ENCODE measurements around the gene FNTB. TPM values are rescaled to one million over a fixed set of nuclear protein-coding genes. Genes with fewer than 3 reads are reported as not detected.

Gene FNTB
- total RNA-seq, 4 donors from 2014 or later, result 8.3 to 14.5 (median 11.5) TPM

- no peak for TF ChIP-seq CTCF (IDR thresholded peaks at IDR 0.05; ENCODE audit: low read depth)
Measured at GRCh38 chr14:64963611-64964010, 23.1 kb upstream of the FNTB start.

DNA sequence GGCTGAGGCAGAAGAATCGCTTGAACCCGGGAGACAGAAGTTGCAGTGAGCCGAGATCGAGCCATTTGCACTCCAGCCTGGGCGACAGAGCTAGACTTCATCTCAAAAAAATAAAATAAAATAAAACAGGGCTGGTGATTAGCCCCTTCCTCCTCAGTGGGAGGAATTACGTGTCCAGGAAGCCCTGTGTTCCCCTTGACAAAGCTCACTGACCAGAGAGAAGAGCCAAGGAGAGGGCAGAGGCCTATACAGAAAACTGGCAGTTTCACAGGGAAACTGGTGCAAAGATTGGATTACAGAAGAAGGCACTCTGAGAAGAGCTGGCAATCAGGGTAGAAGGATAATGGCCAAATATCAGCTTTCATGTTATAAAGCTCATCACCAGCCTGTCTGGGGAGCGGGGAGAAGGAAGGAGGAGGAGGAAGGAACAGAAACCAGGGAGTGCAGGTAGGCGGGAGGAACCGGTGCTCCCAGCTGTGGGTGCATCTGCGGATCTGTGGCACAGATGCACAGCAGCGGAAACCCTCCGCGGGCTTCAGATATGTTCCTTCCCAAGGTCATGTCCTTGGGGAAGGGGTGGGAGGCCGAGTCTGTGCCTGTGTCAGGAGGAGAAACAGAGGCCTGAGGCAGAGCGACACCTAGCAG, 21.2 kb upstream of the FNTB start:
- TF ChIP-seq CTCF (IDR thresholded peaks at IDR 0.05; ENCODE audit: low read depth), result no peak

GRCh38 chr14:64966976-64967375, 19.7 kb upstream of the FNTB start:
- TF ChIP-seq CTCF (IDR thresholded peaks at IDR 0.05; ENCODE audit: low read depth), result no peak

GRCh38 chr14:64968167-64968566, 18.5 kb upstream of the FNTB start:
- no peak for TF ChIP-seq CTCF (IDR thresholded peaks at IDR 0.05; ENCODE audit: low read depth)

- no peak for TF ChIP-seq CTCF (IDR thresholded peaks at IDR 0.05; ENCODE audit: low read depth)
Measured at GRCh38 chr14:64968651-64969050, 18.0 kb upstream of the FNTB start.

GRCh38 chr14:64970041-64970440, 16.7 kb upstream of the FNTB start:
- no peak for TF ChIP-seq CTCF (IDR thresholded peaks at IDR 0.05; ENCODE audit: low read depth)

DNA sequence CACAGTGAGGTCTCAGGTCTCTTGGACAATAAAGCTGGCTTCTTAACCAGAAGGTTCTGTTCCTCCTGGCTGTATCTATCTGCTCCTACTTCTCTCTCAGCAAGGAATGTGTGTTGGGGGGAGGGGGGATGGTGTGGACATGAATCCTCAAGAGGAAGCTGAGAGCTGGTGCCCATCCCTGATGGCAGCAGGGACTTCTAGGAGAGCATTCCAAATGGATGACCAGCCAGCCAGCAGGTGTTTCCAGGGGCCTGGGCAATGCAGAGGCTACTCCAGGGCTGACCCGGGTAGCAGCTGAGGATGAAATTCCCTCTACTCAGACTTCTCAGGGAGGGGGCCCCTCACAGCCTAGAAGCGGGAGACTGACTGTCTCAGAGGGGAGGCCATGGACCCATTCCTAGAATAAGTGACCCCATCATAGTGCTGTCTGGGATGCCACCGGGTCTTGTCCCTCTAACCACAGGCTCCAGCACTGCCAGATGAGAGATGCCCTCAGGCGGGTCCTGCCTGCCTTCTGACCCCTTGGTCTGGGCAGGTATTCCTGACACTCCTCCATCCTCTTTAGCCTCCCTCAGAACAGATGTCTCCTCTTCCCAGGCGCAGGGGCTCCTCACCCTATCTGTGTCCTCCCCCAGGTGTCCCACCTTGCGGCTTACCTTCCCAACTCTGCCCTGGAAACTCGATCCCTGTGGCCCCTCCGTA, 15.8 kb upstream of the FNTB start:
- no peak for TF ChIP-seq CTCF (IDR thresholded peaks at IDR 0.05; ENCODE audit: low read depth)
